GM19328 (cell line): ENCODE results near the gene MYOCD.
A peak's percentile ranks its signal among the peaks of the same experiment; 100 is the strongest.

Experiments used
- ATAC-seq: cut with Tn5 transposase; IDR thresholded peaks from one replicate; pipeline ENCODE4 v1.9.1; 2021; ENCODE audit warnings: mild to moderate bottlenecking, moderate library complexity; ENCODE audit not compliant: unreplicated experiment

Gene MYOCD

GRCh38 chr17:12743046-12743445 is 77.4 kb downstream of the MYOCD start:
- ATAC-seq, result no peak

DNA sequence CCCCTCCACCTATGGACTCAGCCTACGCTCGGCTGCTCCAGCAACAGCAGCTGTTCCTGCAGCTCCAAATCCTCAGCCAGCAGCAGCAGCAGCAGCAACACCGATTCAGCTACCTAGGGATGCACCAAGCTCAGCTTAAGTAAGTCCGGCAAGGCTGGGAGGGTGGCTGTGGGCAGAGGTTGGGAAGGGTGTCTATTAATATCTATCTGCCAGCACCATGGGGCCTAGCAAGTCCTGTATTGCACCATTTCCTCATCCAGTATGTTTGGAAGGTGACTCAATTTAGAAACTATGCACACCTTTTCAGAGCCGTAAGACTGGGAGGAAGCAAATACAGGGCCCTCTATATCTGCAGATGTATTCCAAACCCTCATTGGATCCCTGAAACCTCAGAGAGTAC is 78.6 kb downstream of the MYOCD start:
- ATAC-seq, result no peak

DNA sequence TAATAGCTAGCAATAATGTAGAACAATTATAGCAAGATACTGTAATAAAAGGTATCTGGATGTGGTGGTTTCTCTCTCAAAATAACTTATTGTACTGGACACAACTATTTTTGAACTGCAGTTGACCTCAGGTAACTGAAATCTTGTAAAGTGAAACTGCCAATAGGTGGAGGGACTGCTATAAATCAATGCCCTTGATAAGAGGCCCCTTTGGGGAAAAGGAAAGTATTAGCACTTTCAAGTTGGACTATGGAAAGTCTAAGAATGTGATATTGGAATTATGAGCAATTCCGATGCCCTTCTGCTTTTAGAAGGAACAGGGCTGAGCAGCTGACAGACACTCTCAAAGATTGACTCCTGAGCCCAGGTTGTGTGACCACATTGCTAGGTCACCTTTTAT is 79.1 kb downstream of the MYOCD start:
- ATAC-seq, result no peak

- ATAC-seq, result no peak
Measured at GRCh38 chr17:12745486-12745885, 79.8 kb downstream of the MYOCD start.

DNA sequence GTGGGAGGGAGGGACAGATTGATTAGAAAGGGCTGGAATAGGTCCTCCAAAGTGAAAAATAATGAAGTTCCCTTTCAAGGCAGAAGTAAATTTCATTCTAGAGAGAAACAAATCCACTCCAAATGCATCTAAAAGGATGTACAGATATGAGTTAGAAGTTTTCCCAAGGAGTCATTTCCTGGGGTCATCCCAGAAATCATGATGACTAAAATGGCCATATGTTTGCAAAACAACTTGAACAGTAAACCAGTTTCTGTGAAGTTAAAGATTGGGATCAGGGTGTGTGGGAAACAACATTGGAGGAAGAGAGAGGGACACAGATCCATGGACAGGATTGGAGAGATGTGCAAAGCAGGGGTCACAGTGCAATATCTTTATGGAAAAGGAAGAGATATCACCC is 91.1 kb downstream of the MYOCD start:
- ATAC-seq, result no peak

DNA sequence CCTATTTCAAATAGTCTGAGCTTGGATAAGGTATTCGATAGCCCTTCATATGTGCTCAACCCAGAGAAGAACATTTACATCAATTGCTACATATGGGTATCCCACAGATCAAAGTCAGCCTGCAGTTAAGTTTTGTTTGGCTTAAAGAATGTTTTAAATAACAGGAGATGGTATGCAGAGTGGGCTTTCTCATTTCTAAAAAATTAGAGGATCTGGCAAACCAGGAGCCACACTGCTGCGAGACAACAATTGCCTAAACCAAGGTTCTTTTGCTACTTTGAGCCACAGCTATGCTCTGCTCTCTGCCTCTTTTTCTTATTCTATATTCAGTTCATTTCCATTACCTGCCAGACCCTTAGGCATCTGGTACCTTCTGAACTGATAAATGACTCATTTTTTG is 93.4 kb downstream of the MYOCD start:
- ATAC-seq, result no peak

- ATAC-seq, result no peak
Measured at GRCh38 chr17:12765548-12765947, 99.9 kb downstream of the MYOCD start.

- ATAC-seq, result no peak
Measured at GRCh38 chr17:12768255-12768654, 102.6 kb downstream of the MYOCD start.

GRCh38 chr17:12769981-12770380 is 104.3 kb downstream of the MYOCD start:
- ATAC-seq, result no peak

DNA sequence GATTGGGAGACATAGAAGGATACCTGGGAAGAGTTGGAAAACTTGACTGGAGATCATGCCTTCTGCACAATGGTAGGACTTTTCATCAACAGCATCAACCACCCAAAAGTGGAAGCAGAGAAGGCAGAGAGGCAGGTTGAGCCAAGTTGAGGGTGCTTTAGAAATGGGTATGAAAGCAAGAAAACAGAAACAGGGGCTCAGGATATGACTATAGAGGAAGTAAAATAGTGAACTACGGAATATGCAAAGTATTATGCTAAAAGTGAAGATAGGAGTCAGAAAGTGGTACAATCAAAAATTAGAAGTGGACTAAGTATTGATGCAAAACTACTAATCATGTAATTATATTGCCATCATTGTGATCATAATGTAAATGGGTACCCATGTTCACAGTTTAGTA is 107.5 kb downstream of the MYOCD start:
- no peak for ATAC-seq

DNA sequence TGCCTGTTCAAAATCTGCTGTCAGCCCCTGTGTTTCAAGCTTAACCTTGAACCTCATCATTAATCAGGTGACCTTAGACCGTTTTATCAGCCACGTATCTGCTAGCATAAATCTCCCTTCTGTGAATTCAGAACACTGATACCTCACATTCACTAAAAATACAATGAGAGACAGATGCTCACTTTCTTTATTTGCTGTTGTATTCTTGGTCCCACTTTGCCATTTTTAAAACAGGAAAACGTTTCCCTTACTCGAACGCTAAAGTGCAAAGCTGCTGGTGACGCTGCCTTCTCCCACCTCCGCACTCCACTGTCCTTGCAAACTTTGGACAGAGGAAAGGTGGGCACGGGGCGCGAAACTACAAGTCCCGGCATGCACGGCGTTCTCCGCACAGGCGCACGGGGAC is 123.4 kb downstream of the MYOCD start:
- peak; percentile 90 for ATAC-seq

- ATAC-seq, result peak; percentile 71
Measured at GRCh38 chr17:12789481-12790248, 124.0 kb downstream of the MYOCD start, which contains the start of gene ARHGAP44. ARHGAP44 (plus strand) TSS chr17:12789498; CDS start chr17:12789839, 341 bp downstream.

- no peak for ATAC-seq
Measured at GRCh38 chr17:12790249-12791106, 124.8 kb downstream of the MYOCD start.

DNA sequence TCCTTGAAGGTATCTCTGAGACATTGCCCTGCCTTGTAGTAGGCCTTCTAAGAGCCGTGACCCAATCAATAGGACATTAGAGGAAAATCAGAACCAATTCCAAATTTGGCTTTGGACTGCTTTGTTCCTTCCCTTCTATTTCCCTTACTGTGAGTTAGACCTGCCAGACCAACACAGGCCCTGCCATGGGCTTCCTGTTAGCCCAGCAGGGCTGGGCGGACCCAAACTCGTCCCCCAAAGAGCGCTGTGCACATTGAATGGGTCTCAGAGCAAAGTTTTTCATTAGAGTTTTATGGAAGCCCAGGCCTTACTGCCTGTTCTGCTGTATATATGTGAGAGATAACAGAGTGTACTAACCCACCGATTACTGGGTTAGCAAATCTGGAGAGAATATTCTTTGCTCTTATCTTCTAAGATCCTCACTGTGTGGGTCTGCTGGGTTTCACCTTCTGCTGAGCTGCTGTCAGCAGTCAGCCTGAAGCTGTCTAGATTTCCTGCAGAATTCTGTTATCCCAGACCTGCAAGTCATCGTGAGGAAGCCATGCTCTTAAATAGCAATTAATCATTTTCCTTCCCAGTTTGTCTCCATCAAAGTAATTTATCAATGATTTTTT is 129.3 kb downstream of the MYOCD start:
- ATAC-seq, result no peak

- no peak for ATAC-seq
Measured at GRCh38 chr17:12800855-12801365, 135.2 kb downstream of the MYOCD start.

- ATAC-seq, result no peak
Measured at GRCh38 chr17:12806630-12807029, 140.9 kb downstream of the MYOCD start.

- ATAC-seq, result no peak
Measured at GRCh38 chr17:12808723-12809122, 143.0 kb downstream of the MYOCD start.

GRCh38 chr17:12812877-12813276 is 147.2 kb downstream of the MYOCD start:
- no peak for ATAC-seq

DNA sequence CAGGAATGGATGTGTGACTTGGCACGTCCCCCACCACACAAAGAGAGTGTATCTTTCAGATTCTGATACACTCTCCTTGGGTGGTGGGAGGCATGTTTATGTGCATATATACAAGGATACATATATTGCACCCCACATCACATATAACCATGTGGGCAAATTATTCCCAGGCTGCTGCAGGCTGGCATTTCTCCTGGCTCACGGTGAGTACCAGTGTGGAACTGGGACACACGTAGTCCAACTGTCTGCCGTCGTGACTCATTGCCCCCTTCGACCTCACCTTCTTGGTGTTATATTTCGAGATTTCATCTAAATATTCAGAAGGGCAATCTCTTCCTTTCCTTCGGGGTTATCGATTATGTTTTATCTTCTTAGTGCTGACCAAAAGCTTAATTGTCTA is 148.0 kb downstream of the MYOCD start:
- ATAC-seq, result no peak

DNA sequence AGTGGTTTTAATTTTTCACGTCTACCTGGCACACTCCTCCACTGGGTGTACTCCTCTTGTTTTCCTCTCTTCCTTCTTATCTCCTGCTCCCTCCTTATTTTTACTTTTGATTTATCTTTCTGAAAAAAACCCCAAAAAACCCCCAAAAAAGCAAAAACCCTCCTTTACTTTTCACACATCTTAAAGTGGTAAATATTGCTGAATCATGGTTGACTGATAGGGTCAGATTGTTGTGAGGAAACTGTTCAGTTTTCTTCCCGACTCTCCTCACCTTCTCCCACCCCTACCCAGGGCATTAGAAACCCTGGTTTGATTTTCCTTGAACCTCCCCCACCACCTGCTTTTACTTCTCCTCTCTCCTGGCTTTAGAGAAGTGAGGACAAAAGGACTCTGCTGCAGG is 149.0 kb downstream of the MYOCD start:
- ATAC-seq, result no peak

DNA sequence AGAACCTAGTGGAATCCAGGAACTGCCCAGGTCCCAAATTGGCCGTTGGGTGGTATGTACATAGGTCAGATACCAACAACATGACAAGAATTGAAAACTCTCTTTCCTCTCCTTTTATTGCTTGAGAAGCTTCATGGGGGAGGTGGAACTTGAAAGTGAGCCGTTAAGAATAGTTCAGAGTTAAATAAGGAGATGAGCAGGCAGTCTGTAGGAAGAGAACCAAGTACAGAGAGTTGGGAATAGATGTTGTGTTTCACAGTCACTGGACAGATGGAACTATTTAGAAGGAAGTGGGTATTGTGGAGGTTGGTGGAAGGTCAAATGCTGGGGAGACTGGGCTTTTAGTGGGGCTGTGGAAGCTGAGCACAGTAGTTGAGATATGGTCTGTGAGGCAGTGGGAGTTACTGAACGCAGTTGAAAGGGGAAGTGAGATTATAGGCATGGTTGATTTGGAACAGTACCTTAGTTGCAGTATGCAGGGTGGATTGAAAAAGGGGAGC is 150.0 kb downstream of the MYOCD start:
- ATAC-seq, result peak; percentile 99
